ENCODE results near the gene FBXL15.

- TF ChIP-seq EZH2phosphoT487 (IDR thresholded peaks at IDR 0.05; ENCODE audit: insufficient read depth, low read depth) (no peak), EZH2 (IDR thresholded peaks at IDR 0.05; ENCODE audit: insufficient read depth, poor library complexity, severe bottlenecking) (no peak)
These were observed 17.5 kb upstream of the FBXL15 start for GRCh38 chr10:102403115-102403514.
